HEK293 (cell line): Measurements from ENCODE around the gene EIF2D.

ENCODE experiments used
- YY1 ChIP-seq: fragments of 450-650 bp; formaldehyde crosslinking; IDR thresholded peaks from 2 replicates; pipeline ENCODE4 v1.5.1; 2018; ENCODE audit warnings: missing biosample characterization, missing genetic modification characterization
- ZNF138 ChIP-seq: fragments of 450-650 bp; formaldehyde crosslinking; IDR thresholded peaks from 2 replicates; pipeline ENCODE4 v1.5.1; 2016; ENCODE audit warnings: missing biosample characterization, missing genetic modification characterization, borderline replicate concordance
- ZNF501 ChIP-seq: fragments of 450-650 bp; formaldehyde crosslinking; IDR thresholded peaks from 2 replicates; pipeline ENCODE4 v1.5.1; 2016; ENCODE audit warnings: missing biosample characterization, missing genetic modification characterization
- ZNF777 ChIP-seq: fragments of 450-650 bp; formaldehyde crosslinking; IDR thresholded peaks from 2 replicates; pipeline ENCODE4 v1.5.1; 2017; ENCODE audit warnings: missing biosample characterization, missing genetic modification characterization, borderline replicate concordance
- TF ChIP-seq, protein P1 (sequence below): fragments of 450-650 bp; formaldehyde crosslinking; IDR thresholded peaks from 2 replicates; pipeline ENCODE4 v1.5.1; 2016; ENCODE audit warnings: missing biosample characterization, missing genetic modification characterization
- TF ChIP-seq, protein P2 (sequence below): fragments of 450-650 bp; formaldehyde crosslinking; IDR thresholded peaks from 2 replicates; pipeline ENCODE4 v1.5.1; 2016; ENCODE audit warnings: missing biosample characterization, missing genetic modification characterization
- TF ChIP-seq, protein P3 (sequence below): fragments of 450-650 bp; IDR thresholded peaks from 2 replicates; pipeline ENCODE4 v1.5.1; 2018; ENCODE audit warnings: missing biosample characterization, missing genetic modification characterization
- TF ChIP-seq, protein P4 (sequence below): fragments of 450-650 bp; formaldehyde crosslinking; IDR thresholded peaks from 2 replicates; pipeline ENCODE4 v1.5.1; 2016; ENCODE audit warnings: missing biosample characterization, missing genetic modification characterization

DNA sequence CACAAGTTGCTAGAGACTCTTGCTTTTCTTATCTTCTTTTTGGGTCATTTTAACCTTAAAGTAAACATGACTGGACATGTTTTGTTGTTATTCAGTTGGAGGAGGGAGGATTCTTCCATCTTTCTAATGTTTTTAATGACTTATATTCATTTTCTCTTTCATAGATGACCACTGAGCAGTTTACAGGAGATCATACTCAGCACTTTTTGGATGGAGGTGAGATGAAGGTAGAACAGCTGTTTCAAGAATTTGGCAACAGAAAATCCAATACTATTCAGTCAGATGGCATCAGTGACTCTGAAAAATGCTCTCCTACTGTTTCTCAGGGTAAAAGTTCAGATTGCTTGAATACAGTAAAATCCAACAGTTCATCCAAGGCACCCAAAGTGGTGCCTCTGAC is 35.0 kb upstream of the EIF2D start:
- TF ChIP-seq ZNF501 (tag by site-specific recombination) (no peak), YY1 (tag by site-specific recombination) (no peak), ZNF777 (tag by site-specific recombination) (no peak), ZNF138 (tag by site-specific recombination) (no peak)
- TF ChIP-seq, protein P1, sequence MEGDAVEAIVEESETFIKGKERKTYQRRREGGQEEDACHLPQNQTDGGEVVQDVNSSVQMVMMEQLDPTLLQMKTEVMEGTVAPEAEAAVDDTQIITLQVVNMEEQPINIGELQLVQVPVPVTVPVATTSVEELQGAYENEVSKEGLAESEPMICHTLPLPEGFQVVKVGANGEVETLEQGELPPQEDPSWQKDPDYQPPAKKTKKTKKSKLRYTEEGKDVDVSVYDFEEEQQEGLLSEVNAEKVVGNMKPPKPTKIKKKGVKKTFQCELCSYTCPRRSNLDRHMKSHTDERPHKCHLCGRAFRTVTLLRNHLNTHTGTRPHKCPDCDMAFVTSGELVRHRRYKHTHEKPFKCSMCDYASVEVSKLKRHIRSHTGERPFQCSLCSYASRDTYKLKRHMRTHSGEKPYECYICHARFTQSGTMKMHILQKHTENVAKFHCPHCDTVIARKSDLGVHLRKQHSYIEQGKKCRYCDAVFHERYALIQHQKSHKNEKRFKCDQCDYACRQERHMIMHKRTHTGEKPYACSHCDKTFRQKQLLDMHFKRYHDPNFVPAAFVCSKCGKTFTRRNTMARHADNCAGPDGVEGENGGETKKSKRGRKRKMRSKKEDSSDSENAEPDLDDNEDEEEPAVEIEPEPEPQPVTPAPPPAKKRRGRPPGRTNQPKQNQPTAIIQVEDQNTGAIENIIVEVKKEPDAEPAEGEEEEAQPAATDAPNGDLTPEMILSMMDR = no peak
- TF ChIP-seq, protein P2, sequence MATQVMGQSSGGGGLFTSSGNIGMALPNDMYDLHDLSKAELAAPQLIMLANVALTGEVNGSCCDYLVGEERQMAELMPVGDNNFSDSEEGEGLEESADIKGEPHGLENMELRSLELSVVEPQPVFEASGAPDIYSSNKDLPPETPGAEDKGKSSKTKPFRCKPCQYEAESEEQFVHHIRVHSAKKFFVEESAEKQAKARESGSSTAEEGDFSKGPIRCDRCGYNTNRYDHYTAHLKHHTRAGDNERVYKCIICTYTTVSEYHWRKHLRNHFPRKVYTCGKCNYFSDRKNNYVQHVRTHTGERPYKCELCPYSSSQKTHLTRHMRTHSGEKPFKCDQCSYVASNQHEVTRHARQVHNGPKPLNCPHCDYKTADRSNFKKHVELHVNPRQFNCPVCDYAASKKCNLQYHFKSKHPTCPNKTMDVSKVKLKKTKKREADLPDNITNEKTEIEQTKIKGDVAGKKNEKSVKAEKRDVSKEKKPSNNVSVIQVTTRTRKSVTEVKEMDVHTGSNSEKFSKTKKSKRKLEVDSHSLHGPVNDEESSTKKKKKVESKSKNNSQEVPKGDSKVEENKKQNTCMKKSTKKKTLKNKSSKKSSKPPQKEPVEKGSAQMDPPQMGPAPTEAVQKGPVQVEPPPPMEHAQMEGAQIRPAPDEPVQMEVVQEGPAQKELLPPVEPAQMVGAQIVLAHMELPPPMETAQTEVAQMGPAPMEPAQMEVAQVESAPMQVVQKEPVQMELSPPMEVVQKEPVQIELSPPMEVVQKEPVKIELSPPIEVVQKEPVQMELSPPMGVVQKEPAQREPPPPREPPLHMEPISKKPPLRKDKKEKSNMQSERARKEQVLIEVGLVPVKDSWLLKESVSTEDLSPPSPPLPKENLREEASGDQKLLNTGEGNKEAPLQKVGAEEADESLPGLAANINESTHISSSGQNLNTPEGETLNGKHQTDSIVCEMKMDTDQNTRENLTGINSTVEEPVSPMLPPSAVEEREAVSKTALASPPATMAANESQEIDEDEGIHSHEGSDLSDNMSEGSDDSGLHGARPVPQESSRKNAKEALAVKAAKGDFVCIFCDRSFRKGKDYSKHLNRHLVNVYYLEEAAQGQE (tag by site-specific recombination) = no peak
- TF ChIP-seq, protein P3, sequence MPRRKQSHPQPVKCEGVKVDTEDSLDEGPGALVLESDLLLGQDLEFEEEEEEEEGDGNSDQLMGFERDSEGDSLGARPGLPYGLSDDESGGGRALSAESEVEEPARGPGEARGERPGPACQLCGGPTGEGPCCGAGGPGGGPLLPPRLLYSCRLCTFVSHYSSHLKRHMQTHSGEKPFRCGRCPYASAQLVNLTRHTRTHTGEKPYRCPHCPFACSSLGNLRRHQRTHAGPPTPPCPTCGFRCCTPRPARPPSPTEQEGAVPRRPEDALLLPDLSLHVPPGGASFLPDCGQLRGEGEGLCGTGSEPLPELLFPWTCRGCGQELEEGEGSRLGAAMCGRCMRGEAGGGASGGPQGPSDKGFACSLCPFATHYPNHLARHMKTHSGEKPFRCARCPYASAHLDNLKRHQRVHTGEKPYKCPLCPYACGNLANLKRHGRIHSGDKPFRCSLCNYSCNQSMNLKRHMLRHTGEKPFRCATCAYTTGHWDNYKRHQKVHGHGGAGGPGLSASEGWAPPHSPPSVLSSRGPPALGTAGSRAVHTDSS (tag by site-specific recombination) = no peak
- TF ChIP-seq, protein P4, sequence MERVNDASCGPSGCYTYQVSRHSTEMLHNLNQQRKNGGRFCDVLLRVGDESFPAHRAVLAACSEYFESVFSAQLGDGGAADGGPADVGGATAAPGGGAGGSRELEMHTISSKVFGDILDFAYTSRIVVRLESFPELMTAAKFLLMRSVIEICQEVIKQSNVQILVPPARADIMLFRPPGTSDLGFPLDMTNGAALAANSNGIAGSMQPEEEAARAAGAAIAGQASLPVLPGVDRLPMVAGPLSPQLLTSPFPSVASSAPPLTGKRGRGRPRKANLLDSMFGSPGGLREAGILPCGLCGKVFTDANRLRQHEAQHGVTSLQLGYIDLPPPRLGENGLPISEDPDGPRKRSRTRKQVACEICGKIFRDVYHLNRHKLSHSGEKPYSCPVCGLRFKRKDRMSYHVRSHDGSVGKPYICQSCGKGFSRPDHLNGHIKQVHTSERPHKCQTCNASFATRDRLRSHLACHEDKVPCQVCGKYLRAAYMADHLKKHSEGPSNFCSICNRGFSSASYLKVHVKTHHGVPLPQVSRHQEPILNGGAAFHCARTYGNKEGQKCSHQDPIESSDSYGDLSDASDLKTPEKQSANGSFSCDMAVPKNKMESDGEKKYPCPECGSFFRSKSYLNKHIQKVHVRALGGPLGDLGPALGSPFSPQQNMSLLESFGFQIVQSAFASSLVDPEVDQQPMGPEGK (tag by site-specific recombination) = no peak
